Testis (tissue), 2 donors: ENCODE data around the gene C22orf39.

ENCODE experiments used
- POLR2A ChIP-seq: fragments of 450-650 bp; IDR thresholded peaks from one replicate; pipeline ENCODE4 v1.6.1; 2017; ENCODE audit warnings: antibody characterized with exemption, mild to moderate bottlenecking, moderate library complexity
- TF ChIP-seq, protein P1 (sequence below), 3 experiments: fragments of 450-650 bp in 2 of 3; fragments of 200-600 bp in 1 of 3; sonication (generic) in 1 of 3; IDR thresholded peaks; one replicate each; pipeline ENCODE4 v1.5.1; 2016 to 2019; ENCODE audit warnings: antibody characterized with exemption in 3 of 3, mild to moderate bottlenecking in 2 of 3, moderate library complexity in 1 of 3

GRCh38 chr22:19405652-19406051, 41.9 kb downstream of the C22orf39 start:
- TF ChIP-seq, protein P1, sequence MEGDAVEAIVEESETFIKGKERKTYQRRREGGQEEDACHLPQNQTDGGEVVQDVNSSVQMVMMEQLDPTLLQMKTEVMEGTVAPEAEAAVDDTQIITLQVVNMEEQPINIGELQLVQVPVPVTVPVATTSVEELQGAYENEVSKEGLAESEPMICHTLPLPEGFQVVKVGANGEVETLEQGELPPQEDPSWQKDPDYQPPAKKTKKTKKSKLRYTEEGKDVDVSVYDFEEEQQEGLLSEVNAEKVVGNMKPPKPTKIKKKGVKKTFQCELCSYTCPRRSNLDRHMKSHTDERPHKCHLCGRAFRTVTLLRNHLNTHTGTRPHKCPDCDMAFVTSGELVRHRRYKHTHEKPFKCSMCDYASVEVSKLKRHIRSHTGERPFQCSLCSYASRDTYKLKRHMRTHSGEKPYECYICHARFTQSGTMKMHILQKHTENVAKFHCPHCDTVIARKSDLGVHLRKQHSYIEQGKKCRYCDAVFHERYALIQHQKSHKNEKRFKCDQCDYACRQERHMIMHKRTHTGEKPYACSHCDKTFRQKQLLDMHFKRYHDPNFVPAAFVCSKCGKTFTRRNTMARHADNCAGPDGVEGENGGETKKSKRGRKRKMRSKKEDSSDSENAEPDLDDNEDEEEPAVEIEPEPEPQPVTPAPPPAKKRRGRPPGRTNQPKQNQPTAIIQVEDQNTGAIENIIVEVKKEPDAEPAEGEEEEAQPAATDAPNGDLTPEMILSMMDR (IDR thresholded peaks at IDR 0.05), result no peak
- TF ChIP-seq POLR2A, result no peak
